Osteoblast (primary cell): Measurements from ENCODE around the gene UBE2D4. TPM values are rescaled to one million over a fixed set of nuclear protein-coding genes. Genes with fewer than 3 reads are reported as not detected.

ENCODE experiments used
- DNase-seq: peaks from one replicate; pipeline ENCODE4 v3.0.0; 2011; ENCODE audit warnings: low spot score, mixed read lengths; ENCODE audit not compliant: insufficient read length; ENCODE audit errors: missing footprints
- H2AFZ ChIP-seq: 2 replicates; pipeline ENCODE4 v1.6.0; 2011; ENCODE audit warnings: mild to moderate bottlenecking, low read length
- H3K27ac ChIP-seq: 2 replicates; pipeline ENCODE4 v1.5.1; 2011; ENCODE audit warnings: mild to moderate bottlenecking, low read depth, low read length, moderate library complexity
- H3K27me3 ChIP-seq: 2 replicates; pipeline ENCODE4 v1.6.0; 2012; ENCODE audit warnings: mild to moderate bottlenecking, control low read depth, inconsistent platforms, low read length, moderate library complexity; ENCODE audit not compliant: insufficient read depth
- H3K36me3 ChIP-seq: 2 replicates; pipeline ENCODE4 v1.5.1; 2011; ENCODE audit warnings: mild to moderate bottlenecking, low read length, control low read depth, moderate library complexity; ENCODE audit not compliant: insufficient read depth
- H3K4me1 ChIP-seq: 2 replicates; pipeline ENCODE4 v1.5.1; 2011; ENCODE audit warnings: mild to moderate bottlenecking, low read length, control low read depth, moderate library complexity; ENCODE audit not compliant: insufficient read depth
- H3K4me2 ChIP-seq: 2 replicates; pipeline ENCODE4 v1.6.0; 2011; ENCODE audit warnings: mild to moderate bottlenecking, low read length; ENCODE audit not compliant: insufficient read depth
- H3K4me3 ChIP-seq: fragments of 200-600 bp; sonication (generic); 3 replicates; pipeline ENCODE4 v1.5.1; 2012; ENCODE audit warnings: mild to moderate bottlenecking, low read length, inconsistent platforms; ENCODE audit not compliant: insufficient read depth
- H3K79me2 ChIP-seq: 2 replicates; pipeline ENCODE4 v1.6.0; 2012; ENCODE audit warnings: mild to moderate bottlenecking, low read length, control low read depth, inconsistent platforms; ENCODE audit not compliant: insufficient read depth
- H3K9me3 ChIP-seq: 2 replicates; pipeline ENCODE4 v1.5.1; 2011; ENCODE audit warnings: low read depth, low read length, control low read depth
- H4K20me1 ChIP-seq: 2 replicates; pipeline ENCODE4 v1.6.0; 2012; ENCODE audit warnings: mild to moderate bottlenecking, low read length, control low read depth; ENCODE audit not compliant: insufficient read depth
- CTCF ChIP-seq: IDR thresholded peaks from 2 replicates; pipeline ENCODE4 v1.5.1; 2011; ENCODE audit warnings: mild to moderate bottlenecking, low read depth, low read length, moderate library complexity; ENCODE audit errors: extremely low read depth
- total RNA-seq: library from RNA; depleted of rRNA; stranded (reverse); fragments of >200 nt; gene quantifications from 2 replicates; pipeline ENCODE4 v1.2.3, GENCODE V29; 2012

UBE2D4 gene
- 19.2 and 22.1 TPM in 2 replicates for total RNA-seq

- no peaks in the 10 kb centered on the region for H3K79me2 ChIP-seq
- peak; percentile 96 for DNase-seq
Observed at GRCh38 chr7:43925984-43926797, at the start of gene UBE2D4. Gene UBE2D4, plus strand, starts transcription at chr7:43926436. Its CDS starts 97 bp downstream, at chr7:43926533.

GRCh38 chr7:43876976-43877745 lies 49.1 kb upstream of the UBE2D4 start:
- Histone ChIP-seq H3K79me2 (peaks cover 43% of the 10 kb centered on the region), H2AFZ (no peak overlapping the region), H3K27ac (no peak overlapping the region), H4K20me1 (peaks cover 14% of the 10 kb centered on the region), H3K4me3 (no peak overlapping the region), H3K9me3 (no peaks in the 10 kb centered on the region), H3K36me3 (peaks cover 66% of the 10 kb centered on the region), H3K4me2 (no peak overlapping the region), H3K27me3 (no peaks in the 10 kb centered on the region), H3K4me1 (peaks cover 55% of the 10 kb centered on the region)
- no peak for DNase-seq
- TF ChIP-seq CTCF = no peak

More at GRCh38 chr7:43925984-43926797, at the start of gene UBE2D4:
- peak within 1 kb of the TSS; percentile 78 for H3K27ac ChIP-seq
- peaks cover 10% of the 10 kb centered on the region for H3K4me1 ChIP-seq
- H2AFZ ChIP-seq = peak within 1 kb of the TSS; percentile 98
- no peaks in the 10 kb centered on the region for H3K27me3 ChIP-seq
- no peaks in the 10 kb centered on the region for H3K36me3 ChIP-seq
- H3K4me3 ChIP-seq = peak within 1 kb of the TSS; percentile 82
- no peaks in the 10 kb centered on the region for H3K9me3 ChIP-seq
- peak within 1 kb of the TSS; percentile 100 for H3K4me2 ChIP-seq
- no peaks in the 10 kb centered on the region for H4K20me1 ChIP-seq
- no peak for TF ChIP-seq CTCF

- Histone ChIP-seq H3K79me2 (peaks cover 43% of the 10 kb centered on the region), H3K4me2 (peak overlapping the region; percentile 46), H4K20me1 (peaks cover 14% of the 10 kb centered on the region), H3K9me3 (no peaks in the 10 kb centered on the region), H3K4me1 (peaks cover 52% of the 10 kb centered on the region), H3K4me3 (peak overlapping the region; percentile 9), H3K36me3 (peaks cover 66% of the 10 kb centered on the region), H3K27ac (peak overlapping the region; percentile 94), H3K27me3 (no peaks in the 10 kb centered on the region), H2AFZ (no peak overlapping the region)
- no peak for TF ChIP-seq CTCF
- DNase-seq = no peak
Observed at GRCh38 chr7:43877968-43878864, 48.0 kb upstream of the UBE2D4 start.
